ENCODE results near the gene SERPINA4.

SERPINA4 gene

GRCh38 chr14:94542811-94543440 lies 18.3 kb upstream of the SERPINA4 start:
- no peak for DNase-seq (ENCODE audit: low read depth)

GRCh38 chr14:94543449-94544124 lies 17.7 kb upstream of the SERPINA4 start:
- DNase-seq (ENCODE audit: low read depth) = no peak

- no peak for DNase-seq (ENCODE audit: low read depth)
Measured at GRCh38 chr14:94544726-94545125, 16.5 kb upstream of the SERPINA4 start.

- no peak for DNase-seq (ENCODE audit: low read depth)
Measured at GRCh38 chr14:94545131-94545841, 16.0 kb upstream of the SERPINA4 start.

GRCh38 chr14:94547151-94547680 lies 14.0 kb upstream of the SERPINA4 start:
- DNase-seq (ENCODE audit: low read depth) = no peak

GRCh38 chr14:94547726-94548125 lies 13.5 kb upstream of the SERPINA4 start:
- DNase-seq (ENCODE audit: low read depth) = no peak

- no peak for DNase-seq (ENCODE audit: low read depth)
Measured at GRCh38 chr14:94548131-94548998, 12.9 kb upstream of the SERPINA4 start.

- DNase-seq (ENCODE audit: low read depth) = no peak
Measured at GRCh38 chr14:94548999-94549985, 11.9 kb upstream of the SERPINA4 start.

GRCh38 chr14:94550041-94550440 lies 11.2 kb upstream of the SERPINA4 start:
- no peak for DNase-seq (ENCODE audit: low read depth)

- DNase-seq (ENCODE audit: low read depth) = no peak
Measured at GRCh38 chr14:94555991-94556390, 5.3 kb upstream of the SERPINA4 start.

- DNase-seq (ENCODE audit: low read depth) = no peak
Measured at GRCh38 chr14:94557327-94557726, 3.9 kb upstream of the SERPINA4 start.

- DNase-seq (ENCODE audit: low read depth) = no peak
Measured at GRCh38 chr14:94558842-94559241, 2.4 kb upstream of the SERPINA4 start.

GRCh38 chr14:94559638-94560290 lies 1.5 kb upstream of the SERPINA4 start:
- no peak for DNase-seq (ENCODE audit: low read depth)

- DNase-seq (ENCODE audit: low read depth) = no peak
Measured at GRCh38 chr14:94560291-94560665, 964 bp upstream of the SERPINA4 start.

GRCh38 chr14:94561656-94562010 lies 391 bp downstream of the SERPINA4 start:
- no peak for DNase-seq (ENCODE audit: low read depth)

GRCh38 chr14:94562022-94562421 lies 780 bp downstream of the SERPINA4 start:
- no peak for DNase-seq (ENCODE audit: low read depth)

- no peak for DNase-seq (ENCODE audit: low read depth)
Measured at GRCh38 chr14:94562941-94563883, 2.0 kb downstream of the SERPINA4 start.

- DNase-seq (ENCODE audit: low read depth) = no peak
Measured at GRCh38 chr14:94564381-94564780, 3.1 kb downstream of the SERPINA4 start.

GRCh38 chr14:94568186-94568585 lies 6.9 kb downstream of the SERPINA4 start:
- DNase-seq (ENCODE audit: low read depth) = no peak
